ENCODE data around the gene DACT3.

The DACT3 gene

DNA sequence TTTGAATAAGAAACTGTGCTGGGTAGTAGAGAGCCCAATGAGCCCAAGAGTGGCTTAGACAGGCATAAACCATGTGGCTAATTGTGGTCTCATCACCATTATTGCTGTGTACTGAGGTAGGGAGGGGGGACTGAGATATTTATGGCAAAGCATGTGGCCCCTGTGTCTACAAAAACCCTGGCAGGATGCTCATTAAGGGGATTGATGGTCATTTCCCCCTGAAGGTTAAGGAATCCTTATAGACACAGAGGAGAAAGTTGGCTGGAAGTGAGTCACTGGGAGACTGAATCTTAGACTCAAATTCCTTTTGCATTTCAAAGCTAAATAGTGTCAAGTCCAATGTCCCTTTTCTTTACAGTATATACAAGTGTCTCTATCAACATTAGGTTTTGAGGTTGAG is 9.8 kb upstream of the DACT3 start:
- Histone ChIP-seq H3K9me3 (ENCODE audit: control insufficient read depth in 1 of 2, low read length in 2 of 2) (no peaks in the 10 kb centered on the region), H3K9ac (ENCODE audit: low read depth in 1 of 2, low read length in 2 of 2) (no peak overlapping the region), H3K4me3 (ENCODE audit: low read depth in 1 of 2, low read length in 2 of 2) (no peak overlapping the region), H3K36me3 (ENCODE audit: control insufficient read depth in 1 of 2, insufficient read depth in 2 of 2, low read length in 2 of 2) (peaks cover 13 to 30% of the 10 kb centered on the region in 2 donors), H3K27me3 (ENCODE audit: control insufficient read depth in 1 of 2, insufficient read depth in 2 of 2, low read length in 2 of 2) (no peaks in the 10 kb centered on the region), H3K4me1 (ENCODE audit: control insufficient read depth in 1 of 2, insufficient read depth in 2 of 2, low read length in 2 of 2) (no peaks in the 10 kb centered on the region), H3K27ac (ENCODE audit: low read depth, low read length) (no peak overlapping the region)

DNA sequence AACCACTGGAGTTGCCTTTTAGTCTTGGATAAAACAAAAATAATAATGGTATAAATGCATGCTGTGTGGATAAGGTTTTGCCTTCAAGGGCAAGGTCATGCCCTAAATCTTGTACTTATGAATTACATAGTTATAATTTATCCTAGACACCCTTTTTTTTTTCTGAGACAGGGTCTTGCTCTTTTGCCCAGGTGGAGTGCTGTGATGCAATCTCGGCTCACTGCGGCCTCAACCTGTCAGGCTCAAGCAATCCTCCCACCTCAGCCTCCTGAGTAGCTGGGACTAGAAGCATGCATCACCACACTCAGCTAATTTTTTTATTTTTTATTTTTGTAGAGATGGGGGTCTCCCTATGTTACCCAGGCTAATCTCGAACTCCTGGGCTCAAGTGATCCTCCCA is 7.7 kb upstream of the DACT3 start:
- H3K4me3 ChIP-seq (ENCODE audit: low read depth in 1 of 2, low read length in 2 of 2), result no peak overlapping the region
- no peak overlapping the region for H3K27ac ChIP-seq (ENCODE audit: low read depth, low read length)
- peaks cover 0 to 9% of the 10 kb centered on the region in 2 donors for H3K36me3 ChIP-seq (ENCODE audit: control insufficient read depth in 1 of 2, insufficient read depth in 2 of 2, low read length in 2 of 2)
- H3K9ac ChIP-seq (ENCODE audit: low read depth in 1 of 2, low read length in 2 of 2), result no peak overlapping the region
- no peaks in the 10 kb centered on the region for H3K4me1 ChIP-seq (ENCODE audit: control insufficient read depth in 1 of 2, insufficient read depth in 2 of 2, low read length in 2 of 2)
- H3K9me3 ChIP-seq (ENCODE audit: control insufficient read depth in 1 of 2, low read length in 2 of 2), result no peaks in the 10 kb centered on the region
- peaks cover 0 to 5% of the 10 kb centered on the region in 2 donors for H3K27me3 ChIP-seq (ENCODE audit: control insufficient read depth in 1 of 2, insufficient read depth in 2 of 2, low read length in 2 of 2)

DNA sequence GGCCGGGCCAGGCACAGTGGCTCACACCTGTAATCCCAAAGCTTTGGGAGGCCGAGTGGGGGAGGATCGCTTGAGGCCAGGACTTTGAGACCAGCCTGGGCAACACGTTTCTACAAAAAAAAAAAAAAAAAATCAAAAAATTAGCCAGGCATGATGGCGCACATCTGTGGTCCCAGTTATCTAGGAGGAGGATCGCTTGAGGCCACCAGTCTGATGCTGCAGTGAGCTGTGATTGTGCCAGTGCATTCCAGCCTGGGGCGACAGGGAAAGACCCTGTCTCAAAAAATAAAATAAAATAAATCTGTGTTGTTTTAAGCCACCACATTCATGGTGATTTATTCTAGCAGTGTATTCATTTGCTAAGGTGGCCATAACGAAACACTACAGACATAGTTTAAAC is 4.1 kb upstream of the DACT3 start:
- no peak overlapping the region for H3K4me3 ChIP-seq (ENCODE audit: low read depth in 1 of 2, low read length in 2 of 2)
- no peak overlapping the region for H3K27ac ChIP-seq (ENCODE audit: low read depth, low read length)
- H3K27me3 ChIP-seq (ENCODE audit: control insufficient read depth in 1 of 2, insufficient read depth in 2 of 2, low read length in 2 of 2), result peaks cover 1 to 11% of the 10 kb centered on the region in 2 donors
- H3K9me3 ChIP-seq (ENCODE audit: control insufficient read depth in 1 of 2, low read length in 2 of 2), result no peaks in the 10 kb centered on the region
- no peaks in the 10 kb centered on the region for H3K36me3 ChIP-seq (ENCODE audit: control insufficient read depth in 1 of 2, insufficient read depth in 2 of 2, low read length in 2 of 2)
- H3K4me1 ChIP-seq (ENCODE audit: control insufficient read depth in 1 of 2, insufficient read depth in 2 of 2, low read length in 2 of 2), result peaks cover 5 to 12% of the 10 kb centered on the region in 2 donors
- H3K9ac ChIP-seq (ENCODE audit: low read depth in 1 of 2, low read length in 2 of 2), result no peak overlapping the region

DNA sequence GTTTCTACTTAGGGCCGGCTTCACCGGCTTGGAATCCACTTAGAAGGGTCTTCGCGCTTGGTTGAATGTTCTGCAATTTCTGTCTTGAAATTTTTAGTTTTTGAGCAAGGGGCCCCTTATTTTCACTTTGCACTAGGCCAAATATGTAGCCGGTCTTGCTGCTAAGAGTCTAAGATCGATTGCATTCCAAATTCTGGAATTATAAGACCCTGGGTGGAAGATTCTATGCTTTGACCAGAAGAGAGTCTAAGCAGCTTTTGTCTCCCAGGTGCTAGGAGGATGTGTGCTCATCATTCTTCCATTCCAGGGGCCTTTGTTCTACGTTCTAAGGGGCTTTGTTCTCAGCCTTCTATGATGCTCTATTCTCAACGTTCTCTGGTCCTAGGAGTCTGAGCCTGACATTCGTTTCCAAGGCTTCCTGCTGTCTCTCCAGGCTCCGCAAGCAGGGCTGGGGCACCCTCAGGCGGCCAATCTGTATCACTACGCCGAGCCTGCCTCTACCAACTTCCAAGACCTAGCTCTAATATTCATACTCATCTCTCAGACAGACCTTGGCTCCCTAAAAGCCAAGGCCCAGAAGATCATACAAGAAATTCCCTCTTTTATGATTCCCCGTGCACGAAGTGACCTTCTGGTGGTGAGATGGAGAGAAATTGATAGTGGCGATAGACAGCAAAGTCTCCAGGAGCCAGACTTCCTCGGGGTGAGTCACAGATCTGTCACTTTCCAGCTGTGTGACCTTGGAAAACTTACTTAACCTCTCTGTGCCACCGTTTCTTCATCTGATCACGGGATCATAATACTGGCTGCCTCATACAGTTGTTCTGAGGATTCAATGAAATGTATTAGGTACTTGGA is 982 bp upstream of the DACT3 start:
- peaks cover 17 to 30% of the 10 kb centered on the region in 2 donors for H3K27me3 ChIP-seq (ENCODE audit: control insufficient read depth in 1 of 2, insufficient read depth in 2 of 2, low read length in 2 of 2)
- peak overlapping the region; percentile 59 to 67 for H3K4me3 ChIP-seq (ENCODE audit: low read depth in 1 of 2, low read length in 2 of 2)
- peak overlapping the region in 1 of 2 donors; percentile 3 for H3K9ac ChIP-seq (ENCODE audit: low read depth in 1 of 2, low read length in 2 of 2)
- H3K36me3 ChIP-seq (ENCODE audit: control insufficient read depth in 1 of 2, insufficient read depth in 2 of 2, low read length in 2 of 2), result no peaks in the 10 kb centered on the region
- H3K9me3 ChIP-seq (ENCODE audit: control insufficient read depth in 1 of 2, low read length in 2 of 2), result no peaks in the 10 kb centered on the region
- peaks cover 10 to 21% of the 10 kb centered on the region in 2 donors for H3K4me1 ChIP-seq (ENCODE audit: control insufficient read depth in 1 of 2, insufficient read depth in 2 of 2, low read length in 2 of 2)
- no peak overlapping the region for H3K27ac ChIP-seq (ENCODE audit: low read depth, low read length)

DNA sequence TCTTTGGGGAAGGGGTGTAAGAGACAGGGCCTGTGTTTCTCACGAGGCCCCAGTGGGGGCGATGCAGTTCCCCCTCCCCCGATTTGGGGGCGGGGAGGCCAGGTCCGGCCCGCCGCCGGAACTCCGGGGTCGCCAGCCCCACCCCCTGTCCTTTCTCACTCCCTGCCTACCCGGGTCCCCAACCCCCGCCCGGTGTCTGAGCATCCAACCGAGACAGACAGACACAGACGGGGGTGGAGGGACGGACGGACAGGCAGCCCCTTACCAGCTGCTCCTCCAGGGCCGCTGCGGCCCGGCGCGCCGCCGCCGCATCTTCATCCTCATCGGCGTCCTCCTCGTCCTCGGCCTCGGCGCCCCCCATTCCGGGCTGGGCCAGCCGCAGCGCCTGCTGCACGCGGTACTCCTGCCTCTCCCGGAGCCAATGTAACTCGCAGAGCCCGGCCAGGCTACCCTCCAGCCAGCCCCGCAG is 397 bp downstream of the DACT3 start:
- Histone ChIP-seq H3K36me3 (ENCODE audit: control insufficient read depth in 1 of 2, insufficient read depth in 2 of 2, low read length in 2 of 2) (no peaks in the 10 kb centered on the region), H3K4me1 (ENCODE audit: control insufficient read depth in 1 of 2, insufficient read depth in 2 of 2, low read length in 2 of 2) (peaks cover 10 to 21% of the 10 kb centered on the region in 2 donors), H3K4me3 (ENCODE audit: low read depth in 1 of 2, low read length in 2 of 2) (peak overlapping the region; percentile 23 to 61), H3K9me3 (ENCODE audit: control insufficient read depth in 1 of 2, low read length in 2 of 2) (no peaks in the 10 kb centered on the region), H3K27ac (ENCODE audit: low read depth, low read length) (no peak overlapping the region), H3K9ac (ENCODE audit: low read depth in 1 of 2, low read length in 2 of 2) (peak overlapping the region in 1 of 2 donors; percentile 0), H3K27me3 (ENCODE audit: control insufficient read depth in 1 of 2, insufficient read depth in 2 of 2, low read length in 2 of 2) (peaks cover 17 to 34% of the 10 kb centered on the region in 2 donors)

DNA sequence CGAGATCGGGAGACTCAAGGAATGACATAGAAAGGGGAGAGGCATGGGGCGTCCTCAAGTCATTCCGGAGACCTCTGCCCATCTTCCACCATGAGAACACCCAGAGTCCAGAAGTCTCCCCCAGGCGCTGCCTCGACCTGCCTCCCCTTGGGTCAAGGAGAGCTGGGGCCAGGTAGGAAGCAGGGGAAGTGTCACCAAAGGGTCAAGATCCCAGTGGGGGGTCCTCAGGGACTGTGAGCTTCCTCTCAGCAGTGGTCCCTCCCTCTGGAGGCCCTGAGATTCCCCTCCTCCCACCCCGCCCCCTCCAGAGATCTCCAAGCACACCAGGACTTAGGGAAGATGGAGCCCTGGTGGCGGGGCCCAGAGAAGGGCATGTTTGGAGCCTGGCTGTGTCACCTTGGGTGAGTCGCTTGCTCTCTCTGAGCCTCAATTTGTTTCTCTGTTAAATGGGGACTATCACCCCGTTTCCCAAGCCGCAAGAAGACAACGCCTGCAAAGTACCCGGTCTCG is 919 bp downstream of the DACT3 start:
- Histone ChIP-seq H3K9ac (ENCODE audit: low read depth in 1 of 2, low read length in 2 of 2) (peak overlapping the region; percentile 0 to 18), H3K4me3 (ENCODE audit: low read depth in 1 of 2, low read length in 2 of 2) (peak overlapping the region; percentile 23 to 61), H3K27ac (ENCODE audit: low read depth, low read length) (no peak overlapping the region), H3K27me3 (ENCODE audit: control insufficient read depth in 1 of 2, insufficient read depth in 2 of 2, low read length in 2 of 2) (peaks cover 17 to 34% of the 10 kb centered on the region in 2 donors), H3K36me3 (ENCODE audit: control insufficient read depth in 1 of 2, insufficient read depth in 2 of 2, low read length in 2 of 2) (no peaks in the 10 kb centered on the region), H3K9me3 (ENCODE audit: control insufficient read depth in 1 of 2, low read length in 2 of 2) (no peaks in the 10 kb centered on the region), H3K4me1 (ENCODE audit: control insufficient read depth in 1 of 2, insufficient read depth in 2 of 2, low read length in 2 of 2) (peaks cover 10 to 21% of the 10 kb centered on the region in 2 donors)

DNA sequence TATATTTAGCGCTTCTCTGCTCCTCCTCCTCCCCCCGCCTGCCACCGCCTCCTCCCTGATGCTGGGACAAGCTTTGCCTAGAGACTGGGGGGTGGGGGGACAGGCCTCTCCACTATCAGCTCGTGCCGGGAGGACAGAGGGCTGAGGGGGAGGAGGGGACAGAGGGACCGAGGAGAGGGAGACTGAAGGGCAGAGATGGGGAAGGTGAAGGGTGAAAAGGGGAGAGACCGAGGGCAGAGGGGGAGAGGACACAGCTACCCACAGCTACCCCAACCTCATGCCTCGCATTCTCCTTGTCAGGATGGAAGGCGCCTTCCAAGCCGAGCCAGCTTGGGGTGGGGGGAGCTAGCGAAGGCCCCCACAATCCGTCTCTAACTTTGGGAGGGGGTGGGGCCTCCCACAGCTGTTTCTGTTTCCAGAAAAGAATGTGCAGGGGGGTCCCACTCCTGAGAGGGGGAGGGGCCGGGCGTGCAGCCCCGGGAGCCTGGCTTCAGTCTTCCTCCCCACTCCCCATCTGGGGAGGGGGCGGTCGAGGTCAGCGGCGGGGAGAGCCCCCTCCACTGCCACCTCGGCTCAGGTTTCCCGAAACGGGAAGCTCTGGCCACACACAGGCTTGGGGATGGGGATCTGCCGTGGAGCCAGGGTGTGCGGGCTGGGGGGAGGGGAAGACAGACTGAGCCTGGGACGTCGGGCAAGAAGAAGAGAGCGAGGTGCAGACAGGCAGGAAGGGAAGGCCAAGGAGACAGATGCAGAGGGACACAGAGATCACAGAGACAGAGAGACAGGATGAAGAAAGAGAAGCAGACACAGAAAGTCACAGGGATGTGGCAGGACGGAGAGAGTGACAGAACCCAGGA is 1.6 kb downstream of the DACT3 start:
- H3K4me1 ChIP-seq (ENCODE audit: control insufficient read depth in 1 of 2, insufficient read depth in 2 of 2, low read length in 2 of 2), result peaks cover 10 to 21% of the 10 kb centered on the region in 2 donors
- H3K9ac ChIP-seq (ENCODE audit: low read depth in 1 of 2, low read length in 2 of 2), result peak overlapping the region in 1 of 2 donors; percentile 18
- no peaks in the 10 kb centered on the region for H3K9me3 ChIP-seq (ENCODE audit: control insufficient read depth in 1 of 2, low read length in 2 of 2)
- H3K36me3 ChIP-seq (ENCODE audit: control insufficient read depth in 1 of 2, insufficient read depth in 2 of 2, low read length in 2 of 2), result no peaks in the 10 kb centered on the region
- peak overlapping the region; percentile 23 to 61 for H3K4me3 ChIP-seq (ENCODE audit: low read depth in 1 of 2, low read length in 2 of 2)
- H3K27ac ChIP-seq (ENCODE audit: low read depth, low read length), result no peak overlapping the region
- peaks cover 17 to 32% of the 10 kb centered on the region in 2 donors for H3K27me3 ChIP-seq (ENCODE audit: control insufficient read depth in 1 of 2, insufficient read depth in 2 of 2, low read length in 2 of 2)

DNA sequence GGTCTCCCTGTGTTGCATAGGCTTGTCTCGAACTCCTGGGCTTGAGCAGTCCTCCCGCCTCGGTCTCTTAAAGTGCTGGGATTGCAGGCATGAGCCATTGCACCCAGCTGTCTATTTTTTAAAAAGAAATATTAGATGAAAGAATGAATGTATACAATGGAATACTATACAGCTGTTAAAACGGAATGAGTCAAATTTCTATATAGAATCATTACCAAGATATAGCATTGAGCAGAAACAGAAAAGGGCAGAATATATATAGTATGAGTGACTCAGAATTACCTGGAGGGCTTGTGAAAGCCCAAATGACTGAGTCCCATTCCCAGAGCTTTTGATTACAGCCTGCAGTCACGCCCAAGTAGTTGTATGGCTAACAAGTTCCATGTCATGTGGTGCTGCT is 4.4 kb downstream of the DACT3 start:
- H3K27me3 ChIP-seq (ENCODE audit: control insufficient read depth in 1 of 2, insufficient read depth in 2 of 2, low read length in 2 of 2), result peaks cover 17 to 31% of the 10 kb centered on the region in 2 donors
- peaks cover 10 to 18% of the 10 kb centered on the region in 2 donors for H3K4me1 ChIP-seq (ENCODE audit: control insufficient read depth in 1 of 2, insufficient read depth in 2 of 2, low read length in 2 of 2)
- H3K27ac ChIP-seq (ENCODE audit: low read depth, low read length), result no peak overlapping the region

DNA sequence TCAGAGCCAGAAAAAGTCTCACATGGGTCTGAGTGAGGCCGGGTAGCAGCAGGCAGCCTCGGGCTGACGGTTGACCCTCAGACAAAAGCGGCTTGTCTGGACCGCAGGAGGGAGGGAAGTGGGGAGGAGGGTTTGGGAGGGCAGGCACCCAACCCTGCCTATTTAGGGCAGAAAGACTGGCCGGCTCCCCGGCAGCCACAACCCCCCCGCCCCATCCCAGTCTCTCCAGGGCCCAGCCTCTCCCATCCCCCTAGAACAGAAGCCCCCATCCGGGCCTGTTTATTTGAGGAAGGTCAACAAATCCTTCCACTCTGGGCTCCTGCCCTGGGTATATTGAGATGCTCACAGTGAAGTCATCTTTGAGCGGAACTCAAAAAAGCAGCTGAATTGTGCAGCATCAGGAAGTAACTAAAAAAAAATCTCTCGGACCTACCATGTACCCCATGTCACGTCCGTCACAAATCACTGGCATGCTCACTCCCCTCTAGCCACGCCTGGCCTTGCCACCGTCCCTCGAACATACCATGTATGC is 6.3 kb downstream of the DACT3 start:
- H3K9ac ChIP-seq (ENCODE audit: low read depth in 1 of 2, low read length in 2 of 2), result no peak overlapping the region
- H3K36me3 ChIP-seq (ENCODE audit: control insufficient read depth in 1 of 2, insufficient read depth in 2 of 2, low read length in 2 of 2), result no peaks in the 10 kb centered on the region
- H3K9me3 ChIP-seq (ENCODE audit: control insufficient read depth in 1 of 2, low read length in 2 of 2), result no peaks in the 10 kb centered on the region
- H3K27ac ChIP-seq (ENCODE audit: low read depth, low read length), result peak overlapping the region; percentile 20
- H3K4me1 ChIP-seq (ENCODE audit: control insufficient read depth in 1 of 2, insufficient read depth in 2 of 2, low read length in 2 of 2), result peaks cover 3 to 5% of the 10 kb centered on the region in 2 donors
- peaks cover 17 to 22% of the 10 kb centered on the region in 2 donors for H3K27me3 ChIP-seq (ENCODE audit: control insufficient read depth in 1 of 2, insufficient read depth in 2 of 2, low read length in 2 of 2)
- no peak overlapping the region for H3K4me3 ChIP-seq (ENCODE audit: low read depth in 1 of 2, low read length in 2 of 2)

More for the DNA sequence above, 4.4 kb downstream of the DACT3 start:
- Histone ChIP-seq H3K4me3 (ENCODE audit: low read depth in 1 of 2, low read length in 2 of 2) (no peak overlapping the region), H3K9ac (ENCODE audit: low read depth in 1 of 2, low read length in 2 of 2) (no peak overlapping the region), H3K9me3 (ENCODE audit: control insufficient read depth in 1 of 2, low read length in 2 of 2) (no peaks in the 10 kb centered on the region), H3K36me3 (ENCODE audit: control insufficient read depth in 1 of 2, insufficient read depth in 2 of 2, low read length in 2 of 2) (no peaks in the 10 kb centered on the region)

Measured in duodenal mucosa (tissue), 2 donors.